Fibroblast of lung (primary cell): ENCODE data around the gene JAKMIP1.

Source experiments
- EZH2 ChIP-seq: IDR thresholded peaks from 2 replicates; pipeline ENCODE4 v1.5.1; 2012; ENCODE audit warnings: low read length, control low read depth, mild to moderate bottlenecking; ENCODE audit errors: missing control alignments
- TF ChIP-seq, protein P1 (sequence below), 2 donors: IDR thresholded peaks in 1 of 2; conservative IDR thresholded peaks in 1 of 2; 1 replicate in 1 of 2; 2 replicates in 1 of 2; pipeline ENCODE4 v1.5.1; 2011 to 2012; ENCODE audit warnings: low read length in 2 of 2, control low read depth in 1 of 2, inconsistent platforms in 1 of 2, low read depth in 1 of 2, mild to moderate bottlenecking in 1 of 2

DNA sequence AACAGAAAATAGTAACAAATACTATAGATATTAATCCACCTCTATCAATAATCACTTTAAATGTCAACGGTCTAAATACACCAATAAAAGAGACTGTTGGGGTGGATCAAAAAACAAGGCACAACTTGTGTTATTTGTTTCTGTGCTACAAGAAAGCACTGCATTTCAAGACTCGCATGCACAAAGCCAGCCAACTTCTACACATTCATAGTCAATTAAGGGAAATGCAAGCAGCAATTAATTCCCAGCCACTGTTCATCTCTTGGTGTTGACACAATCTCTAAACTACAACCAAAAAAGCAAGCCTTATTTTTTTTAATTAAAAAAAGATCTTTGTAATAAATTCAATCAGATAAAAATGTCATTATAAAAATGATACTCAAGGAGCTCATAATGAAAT lies 67.6 kb downstream of the JAKMIP1 start:
- TF ChIP-seq EZH2 = no peak
- TF ChIP-seq, protein P1, sequence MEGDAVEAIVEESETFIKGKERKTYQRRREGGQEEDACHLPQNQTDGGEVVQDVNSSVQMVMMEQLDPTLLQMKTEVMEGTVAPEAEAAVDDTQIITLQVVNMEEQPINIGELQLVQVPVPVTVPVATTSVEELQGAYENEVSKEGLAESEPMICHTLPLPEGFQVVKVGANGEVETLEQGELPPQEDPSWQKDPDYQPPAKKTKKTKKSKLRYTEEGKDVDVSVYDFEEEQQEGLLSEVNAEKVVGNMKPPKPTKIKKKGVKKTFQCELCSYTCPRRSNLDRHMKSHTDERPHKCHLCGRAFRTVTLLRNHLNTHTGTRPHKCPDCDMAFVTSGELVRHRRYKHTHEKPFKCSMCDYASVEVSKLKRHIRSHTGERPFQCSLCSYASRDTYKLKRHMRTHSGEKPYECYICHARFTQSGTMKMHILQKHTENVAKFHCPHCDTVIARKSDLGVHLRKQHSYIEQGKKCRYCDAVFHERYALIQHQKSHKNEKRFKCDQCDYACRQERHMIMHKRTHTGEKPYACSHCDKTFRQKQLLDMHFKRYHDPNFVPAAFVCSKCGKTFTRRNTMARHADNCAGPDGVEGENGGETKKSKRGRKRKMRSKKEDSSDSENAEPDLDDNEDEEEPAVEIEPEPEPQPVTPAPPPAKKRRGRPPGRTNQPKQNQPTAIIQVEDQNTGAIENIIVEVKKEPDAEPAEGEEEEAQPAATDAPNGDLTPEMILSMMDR (conservative IDR thresholded peaks at IDR 0.05 in 1 of 2, IDR thresholded peaks at IDR 0.05 in 1 of 2; ENCODE audit: low read depth in 1 of 2, low read length in 2 of 2) = no peak
